Stimulated activated CD4-positive, alpha-beta T cell treated with anti-CD3 and anti-CD28 coated beads, Interleukin-1b, Interleukin-23, amount 100 ng/mL, for 4 hours (primary cell): ENCODE results near the gene MYPN.
"Not testable (repeated sequence)": the region's sequence is repeated elsewhere in the genome, so short reads cannot be mapped to it uniquely, and the experiment has no call there.

ENCODE experiments used
- DNase-seq, 2 donors: peaks; one replicate each; pipeline ENCODE4 v3.0.0-alpha.2; 2020; ENCODE audit warnings: low read depth in 2 of 2

MYPN gene

GRCh38 chr10:68167586-68168189, 58.4 kb downstream of the MYPN start:
- DNase-seq = no peak

GRCh38 chr10:68171539-68172080, 62.3 kb downstream of the MYPN start:
- DNase-seq = no peak

DNA sequence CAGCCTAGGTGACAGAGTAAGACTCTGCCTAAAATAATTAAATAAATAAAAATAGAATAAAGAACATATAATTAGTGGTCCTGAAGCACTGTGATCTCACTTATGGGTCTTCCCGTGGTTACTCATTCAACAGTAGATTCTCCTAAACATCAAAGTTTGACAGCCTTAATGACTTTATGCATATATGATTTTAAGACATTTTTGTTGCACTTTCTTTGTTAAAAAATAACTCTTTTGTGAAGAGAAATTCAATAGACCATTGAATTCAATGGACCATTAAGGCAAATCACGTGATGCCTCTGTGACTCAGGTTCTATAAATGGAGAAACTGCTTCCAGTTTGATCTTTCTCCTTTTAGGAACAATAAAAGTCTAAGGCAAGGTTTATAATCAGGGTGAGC, 63.0 kb downstream of the MYPN start:
- DNase-seq = no peak

- DNase-seq = no peak
Observed at GRCh38 chr10:68175949-68176348, 66.7 kb downstream of the MYPN start.

GRCh38 chr10:68176797-68177196, 67.5 kb downstream of the MYPN start:
- DNase-seq = no peak

DNA sequence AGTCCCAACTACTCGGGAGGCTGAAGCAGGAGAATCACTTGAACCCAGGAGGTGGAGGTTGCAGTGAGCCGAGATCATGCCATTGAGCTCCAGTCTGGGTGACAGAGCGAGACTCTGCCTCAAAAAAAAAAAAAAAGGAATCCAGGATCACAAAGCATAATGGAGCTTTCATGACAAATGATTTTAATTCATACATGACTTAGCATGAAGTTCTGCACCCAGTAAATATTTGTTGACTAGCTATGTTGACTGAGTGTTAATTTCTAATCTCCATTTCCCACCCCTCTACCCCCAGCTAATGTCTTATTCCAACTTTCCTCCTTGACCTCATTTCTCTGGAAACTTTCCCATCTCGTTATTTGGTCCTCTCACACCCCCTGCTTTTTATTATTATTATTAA, 69.3 kb downstream of the MYPN start:
- no peak for DNase-seq

DNA sequence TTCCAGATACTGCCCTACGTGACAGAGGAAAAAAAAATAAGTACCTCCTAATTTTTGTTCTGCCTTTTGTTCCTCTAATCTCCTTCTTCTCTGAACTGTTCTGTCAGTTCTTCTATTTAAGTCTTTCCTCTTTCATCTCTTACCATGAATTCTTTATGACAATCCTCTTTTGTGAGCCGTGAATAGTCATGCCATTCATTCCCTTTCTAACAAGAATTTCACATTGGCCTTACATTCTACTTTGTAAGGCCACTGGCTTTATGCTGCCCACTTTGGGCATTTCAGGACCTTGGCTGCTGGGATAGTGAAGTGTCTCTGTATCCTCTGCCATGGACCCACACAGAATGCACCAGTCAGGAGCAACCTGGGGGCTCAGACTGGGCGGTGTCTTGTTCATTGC, 69.7 kb downstream of the MYPN start:
- no peak for DNase-seq

- DNase-seq = no peak
Observed at GRCh38 chr10:68180490-68180889, 71.2 kb downstream of the MYPN start.

- DNase-seq = no peak
Observed at GRCh38 chr10:68184546-68184945, 75.3 kb downstream of the MYPN start.

DNA sequence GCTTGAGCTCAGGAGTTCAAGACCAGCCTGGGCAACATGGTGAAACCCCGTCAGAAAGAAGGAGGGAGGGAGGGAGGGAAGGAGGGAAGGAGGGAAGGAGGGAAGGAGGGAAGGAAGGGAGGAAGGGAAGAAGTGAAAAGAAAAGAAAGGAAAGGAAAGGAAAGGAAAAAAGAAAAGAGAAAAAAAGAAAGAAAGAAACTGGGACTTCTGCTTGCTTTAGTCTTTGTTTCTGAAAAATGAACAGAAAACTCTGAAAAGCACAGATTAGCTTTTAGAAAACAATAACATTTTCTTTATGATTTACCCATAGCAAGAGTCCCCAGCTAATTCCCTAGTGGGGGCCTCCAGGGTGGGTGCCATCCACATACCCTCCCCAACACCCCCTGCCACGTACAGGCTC, 75.8 kb downstream of the MYPN start:
- DNase-seq = no peak

DNA sequence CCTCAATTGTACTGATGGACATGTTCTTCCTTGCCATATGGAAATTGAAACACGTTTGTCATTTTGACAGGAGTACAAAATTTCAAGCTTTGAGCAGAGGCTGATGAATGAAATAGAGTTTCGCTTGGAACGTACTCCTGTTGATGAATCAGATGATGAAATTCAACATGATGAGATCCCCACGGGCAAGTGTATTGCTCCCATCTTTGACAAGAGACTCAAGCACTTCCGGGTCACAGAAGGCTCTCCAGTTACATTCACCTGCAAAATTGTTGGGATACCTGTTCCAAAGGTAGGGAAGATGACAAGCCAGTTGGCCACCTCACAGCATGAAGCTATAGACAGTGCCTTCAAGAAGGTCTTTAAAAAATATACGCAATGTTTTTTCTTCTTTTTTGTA, 79.5 kb downstream of the MYPN start:
- no peak for DNase-seq

GRCh38 chr10:68192113-68192512, 82.8 kb downstream of the MYPN start:
- DNase-seq = no peak

DNA sequence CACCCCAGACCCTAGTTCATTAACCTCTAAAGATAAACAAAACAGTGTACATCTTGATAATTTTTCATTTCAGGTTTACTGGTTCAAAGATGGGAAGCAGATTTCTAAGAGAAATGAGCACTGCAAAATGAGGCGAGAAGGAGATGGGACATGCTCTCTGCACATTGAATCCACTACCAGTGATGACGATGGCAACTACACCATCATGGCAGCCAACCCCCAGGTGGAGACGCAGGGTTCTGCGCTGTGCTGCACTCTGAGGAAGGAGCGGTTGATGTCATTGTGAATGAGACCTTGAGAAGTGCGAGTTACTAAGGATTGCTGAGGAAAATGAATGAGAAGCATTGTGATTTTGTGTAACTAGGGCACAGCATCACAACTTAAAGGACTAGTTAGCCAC, 85.0 kb downstream of the MYPN start:
- no peak for DNase-seq

GRCh38 chr10:68195776-68196175, 86.5 kb downstream of the MYPN start:
- DNase-seq = not testable (repeated sequence)

- no peak for DNase-seq
Observed at GRCh38 chr10:68196701-68197100, 87.4 kb downstream of the MYPN start.

DNA sequence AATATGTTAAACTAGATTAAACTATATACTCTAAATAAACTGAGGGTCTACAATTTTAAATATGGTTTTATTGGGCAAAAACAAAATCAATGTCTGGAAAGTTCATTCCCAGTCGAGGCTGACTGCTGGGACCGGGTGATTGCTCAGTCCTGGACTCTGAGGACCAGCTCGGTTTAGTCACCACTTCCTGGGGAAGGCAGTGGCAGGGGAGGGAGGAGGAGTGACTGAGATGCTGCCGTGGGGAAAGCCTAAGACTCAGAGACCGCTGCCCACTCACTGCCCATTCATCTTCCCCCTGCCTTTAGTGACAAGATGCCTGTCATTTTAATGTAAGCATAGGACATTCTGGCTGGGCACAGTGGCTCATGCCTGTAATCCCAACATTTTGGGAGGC, 93.7 kb downstream of the MYPN start:
- no peak for DNase-seq

- DNase-seq = no peak
Observed at GRCh38 chr10:68208424-68209042, 99.2 kb downstream of the MYPN start.

DNA sequence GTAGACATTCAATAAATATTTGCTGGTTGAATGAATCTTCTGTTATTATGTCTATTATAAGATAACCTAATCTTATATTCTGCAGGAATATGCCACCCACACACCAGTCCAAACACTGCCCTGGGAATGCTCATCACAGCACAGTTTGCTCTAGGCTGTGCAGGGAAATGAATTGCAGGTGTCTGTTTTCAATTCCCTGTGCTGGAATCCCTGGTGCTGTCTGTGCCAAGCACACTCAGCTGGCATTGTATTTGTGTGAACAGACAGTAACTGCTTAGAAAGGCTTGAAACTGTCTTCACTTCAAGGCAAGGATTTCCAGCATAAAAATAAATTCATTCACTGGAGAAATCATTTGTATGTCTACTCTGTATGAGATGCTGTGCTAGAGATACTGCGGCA, 102.4 kb downstream of the MYPN start:
- no peak for DNase-seq

- no peak for DNase-seq
Observed at GRCh38 chr10:68212721-68213352, 103.5 kb downstream of the MYPN start.

DNA sequence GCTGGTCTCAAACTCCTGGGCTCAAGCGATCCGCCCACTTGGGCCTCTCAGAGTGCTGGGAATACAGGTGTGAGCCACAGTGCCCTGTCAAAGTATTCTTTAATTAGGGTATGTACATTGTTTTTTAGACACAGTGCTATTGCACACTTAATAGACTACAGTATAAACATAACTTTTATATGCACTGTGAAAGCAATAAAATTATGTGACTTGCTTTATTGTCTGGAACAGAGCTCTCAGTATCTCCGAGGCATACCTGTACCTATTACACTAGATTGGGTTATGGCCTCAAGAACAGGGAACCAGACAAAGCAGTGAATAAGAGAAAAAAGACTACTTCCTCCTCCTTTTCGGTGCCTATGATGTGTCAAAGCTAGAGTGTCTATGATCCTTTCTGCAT, 109.5 kb downstream of the MYPN start:
- no peak for DNase-seq

DNA sequence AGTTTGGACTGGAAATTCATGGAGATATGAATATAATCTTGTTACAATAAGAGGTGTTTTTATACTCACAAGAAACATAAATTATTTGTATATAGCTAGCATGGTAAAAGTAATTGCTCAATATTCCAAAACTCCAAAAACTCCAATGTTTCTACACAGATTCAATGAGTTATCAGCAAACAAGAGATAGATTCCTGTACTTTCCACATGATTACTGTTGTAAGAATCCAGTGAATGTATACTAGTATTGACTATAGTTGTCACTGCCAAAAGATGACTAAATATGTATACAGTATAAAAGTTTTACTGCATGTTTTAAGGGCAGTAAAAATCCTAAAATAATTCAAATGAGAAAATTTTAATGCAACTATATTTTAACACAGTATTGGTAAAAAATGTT, 111.9 kb downstream of the MYPN start:
- DNase-seq = no peak

GRCh38 chr10:68222391-68222790, 113.1 kb downstream of the MYPN start:
- no peak for DNase-seq

DNA sequence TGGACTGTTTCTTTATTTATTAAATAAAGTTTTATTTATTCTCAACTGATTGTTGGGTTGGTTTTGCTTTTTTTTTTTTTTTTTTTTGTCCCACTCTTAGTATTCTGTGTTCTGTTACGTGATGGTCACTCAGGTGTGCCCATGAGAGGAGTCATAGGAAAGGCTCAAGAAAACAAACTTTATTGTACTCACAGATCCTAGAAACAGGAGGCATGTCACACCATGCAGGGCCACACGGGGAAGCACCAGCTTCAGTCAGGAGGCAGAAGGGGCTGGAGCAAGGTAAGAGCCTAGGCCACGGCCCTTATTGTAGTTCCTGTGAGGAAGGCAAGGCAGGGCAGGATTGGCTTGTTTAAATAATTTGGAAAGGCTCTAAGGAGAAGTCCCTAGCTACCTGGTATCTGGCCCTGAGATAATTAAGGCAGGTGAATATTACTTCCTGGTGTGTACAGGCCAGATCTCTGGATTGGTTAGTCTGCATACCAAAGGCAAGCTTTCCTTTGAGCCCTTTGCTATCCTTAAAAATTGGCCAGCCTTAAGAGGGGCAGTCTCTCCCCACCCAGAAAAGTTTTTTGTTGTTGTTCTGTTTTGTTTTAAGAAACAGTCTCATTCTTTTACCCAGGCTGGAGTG, 114.4 kb downstream of the MYPN start:
- DNase-seq = no peak
